ENCODE measurements around the gene IDI2. TPM values are rescaled to one million over a fixed set of nuclear protein-coding genes. Genes with fewer than 3 reads are reported as not detected.

IDI2 gene
- total RNA-seq, 1 donor = not detected

DNA sequence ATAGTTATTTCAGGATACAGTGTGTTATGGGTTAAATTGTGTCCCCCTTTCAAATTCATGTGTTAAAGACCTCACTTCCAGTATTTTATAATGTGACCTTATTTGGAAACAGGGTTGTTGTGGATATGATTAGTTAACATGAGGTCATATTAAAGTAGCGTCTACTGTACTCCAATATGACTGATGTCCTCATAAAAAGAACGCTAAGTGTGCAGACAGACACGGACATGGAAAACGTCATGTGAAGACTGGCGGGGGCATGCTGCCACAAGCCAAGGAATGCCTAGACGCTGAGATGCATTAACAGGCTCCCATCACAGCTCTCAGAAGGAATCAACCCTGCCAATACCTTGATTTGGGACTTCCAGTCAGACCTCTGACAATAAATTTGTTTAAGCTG, 29.0 kb upstream of the IDI2 start:
- TF ChIP-seq, protein P1, sequence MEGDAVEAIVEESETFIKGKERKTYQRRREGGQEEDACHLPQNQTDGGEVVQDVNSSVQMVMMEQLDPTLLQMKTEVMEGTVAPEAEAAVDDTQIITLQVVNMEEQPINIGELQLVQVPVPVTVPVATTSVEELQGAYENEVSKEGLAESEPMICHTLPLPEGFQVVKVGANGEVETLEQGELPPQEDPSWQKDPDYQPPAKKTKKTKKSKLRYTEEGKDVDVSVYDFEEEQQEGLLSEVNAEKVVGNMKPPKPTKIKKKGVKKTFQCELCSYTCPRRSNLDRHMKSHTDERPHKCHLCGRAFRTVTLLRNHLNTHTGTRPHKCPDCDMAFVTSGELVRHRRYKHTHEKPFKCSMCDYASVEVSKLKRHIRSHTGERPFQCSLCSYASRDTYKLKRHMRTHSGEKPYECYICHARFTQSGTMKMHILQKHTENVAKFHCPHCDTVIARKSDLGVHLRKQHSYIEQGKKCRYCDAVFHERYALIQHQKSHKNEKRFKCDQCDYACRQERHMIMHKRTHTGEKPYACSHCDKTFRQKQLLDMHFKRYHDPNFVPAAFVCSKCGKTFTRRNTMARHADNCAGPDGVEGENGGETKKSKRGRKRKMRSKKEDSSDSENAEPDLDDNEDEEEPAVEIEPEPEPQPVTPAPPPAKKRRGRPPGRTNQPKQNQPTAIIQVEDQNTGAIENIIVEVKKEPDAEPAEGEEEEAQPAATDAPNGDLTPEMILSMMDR (IDR thresholded peaks at IDR 0.05; ENCODE audit: insufficient read depth, low read depth, low read length) = no peak
- H3K4me3 ChIP-seq (ENCODE audit: low read depth, low read length) = peak overlapping the region; percentile 97
- DNase-seq (ENCODE audit: low read depth) = no peak

- H3K4me3 ChIP-seq (ENCODE audit: low read depth, low read length) = peak overlapping the region; percentile 84
- no peak for DNase-seq (ENCODE audit: low read depth)
These were observed 24.9 kb upstream of the IDI2 start for GRCh38 chr10:1050554-1050953.

GRCh38 chr10:1050145-1050544, 24.5 kb upstream of the IDI2 start:
- peak overlapping the region; percentile 84 for H3K4me3 ChIP-seq (ENCODE audit: low read depth, low read length)
- TF ChIP-seq, protein P1 (IDR thresholded peaks at IDR 0.05; ENCODE audit: insufficient read depth, low read depth, low read length) = no peak
- DNase-seq (ENCODE audit: low read depth) = peak; percentile 55

More at GRCh38 chr10:1050554-1050953, 24.9 kb upstream of the IDI2 start:
- TF ChIP-seq, protein P1 (IDR thresholded peaks at IDR 0.05; ENCODE audit: insufficient read depth, low read depth, low read length) = no peak

DNA sequence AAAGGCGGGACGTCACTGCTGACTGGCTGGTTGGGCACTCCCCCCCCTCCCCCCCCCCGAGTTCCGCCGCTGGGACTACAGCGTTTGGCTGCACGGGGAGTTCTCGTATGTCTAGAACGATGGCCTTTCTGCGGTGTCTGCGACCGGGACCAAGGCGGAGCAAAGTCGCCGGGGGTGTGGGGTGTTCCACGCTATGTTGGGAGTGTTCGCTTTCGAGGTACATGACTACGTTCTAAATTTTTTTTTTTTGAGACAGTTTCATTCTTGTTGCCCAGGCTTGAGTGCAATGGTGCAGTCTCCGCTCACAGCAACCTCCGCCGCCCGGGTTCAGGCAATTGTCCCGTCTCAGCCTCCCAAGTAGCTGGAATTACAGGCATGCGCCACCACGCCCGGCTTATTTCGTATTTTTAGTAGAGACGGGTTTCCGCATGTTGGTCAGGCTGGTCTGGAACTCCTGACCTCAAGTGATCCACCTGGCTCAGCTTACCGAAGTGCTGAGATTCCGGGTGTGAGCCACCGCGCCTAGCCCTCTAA, 23.8 kb upstream of the IDI2 start:
- no peak for DNase-seq (ENCODE audit: low read depth)
- TF ChIP-seq, protein P1 (IDR thresholded peaks at IDR 0.05; ENCODE audit: insufficient read depth, low read depth, low read length) = no peak
- H3K4me3 ChIP-seq (ENCODE audit: low read depth, low read length) = peak overlapping the region; percentile 84

DNA sequence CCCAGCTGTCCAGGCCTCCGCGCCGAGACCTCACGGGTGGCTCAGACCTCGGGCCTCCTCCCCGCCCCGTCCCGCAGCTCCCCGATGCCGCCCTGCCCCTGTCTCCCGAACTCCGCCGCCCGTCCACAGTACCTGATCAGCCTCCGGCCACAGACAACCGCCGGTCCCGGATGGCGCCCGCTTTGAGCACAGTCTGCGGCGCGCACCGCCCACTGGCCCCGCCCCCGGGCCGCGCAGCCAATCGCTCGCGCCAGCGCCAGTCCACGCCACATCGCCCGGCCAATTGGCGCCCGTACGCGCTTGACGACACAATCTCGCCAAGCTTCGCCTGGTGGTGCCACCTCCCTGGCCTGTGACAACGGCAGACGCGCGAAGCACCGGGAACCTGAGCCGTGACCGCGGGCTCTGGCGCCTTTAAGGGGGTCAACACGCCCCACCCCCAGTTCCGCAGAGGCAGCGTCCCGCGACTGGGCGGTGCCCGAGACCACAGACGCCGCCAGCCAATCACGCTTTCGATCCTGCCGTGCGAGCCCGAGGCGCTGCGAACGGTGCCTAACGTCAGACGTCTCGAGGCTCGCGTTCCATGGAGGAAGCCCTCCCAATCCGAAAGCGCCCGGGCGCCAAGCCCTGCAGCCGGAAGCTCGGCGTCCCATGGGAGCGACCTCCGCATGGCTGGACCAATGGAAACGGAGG, 23.2 kb upstream of the IDI2 start, which contains the start of gene IDI1:
IDI1 (minus strand) TSS at position 388 of the 693 bp plus-strand sequence; CDS start at position 272, 116 bp downstream.
- TF ChIP-seq, protein P1 (IDR thresholded peaks at IDR 0.05; ENCODE audit: insufficient read depth, low read depth, low read length) = no peak
- H3K4me3 ChIP-seq (ENCODE audit: low read depth, low read length) = peak within 1 kb of the TSS; percentile 84
- DNase-seq (ENCODE audit: low read depth) = peak; percentile 99

DNA sequence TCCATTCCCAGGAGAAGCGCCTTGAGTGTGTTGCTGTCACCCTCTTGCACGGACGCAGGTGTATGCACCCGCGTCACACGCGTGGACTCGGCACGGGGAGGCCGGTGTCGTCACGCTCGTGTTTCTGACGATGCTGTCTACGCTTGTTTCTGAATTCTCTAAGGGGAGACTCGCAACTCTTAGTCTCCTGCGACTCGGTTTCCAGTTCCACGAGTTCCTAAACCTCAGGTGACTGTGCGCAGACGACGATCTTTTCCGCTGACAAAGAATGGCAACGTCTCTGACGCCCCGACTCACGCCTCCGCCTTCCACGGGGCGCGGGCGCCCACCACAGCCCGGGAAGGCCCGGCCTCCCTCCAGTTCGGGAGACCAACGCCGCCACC, 22.7 kb upstream of the IDI2 start:
- TF ChIP-seq, protein P1 (IDR thresholded peaks at IDR 0.05; ENCODE audit: insufficient read depth, low read depth, low read length) = no peak
- peak; percentile 67 for DNase-seq (ENCODE audit: low read depth)
- H3K4me3 ChIP-seq (ENCODE audit: low read depth, low read length) = peak overlapping the region; percentile 84

Measured in fibroblast of villous mesenchyme (primary cell).